Thyroid gland (tissue), 4 donors: Measurements from ENCODE around the gene IGSF23. TPM values are rescaled to one million over a fixed set of nuclear protein-coding genes. Genes with fewer than 3 reads are reported as not detected.
"Not testable (repeated sequence)": the region's sequence is repeated elsewhere in the genome, so short reads cannot be mapped to it uniquely, and the experiment has no call there.

Source experiments
- DNase-seq, 2 donors: peaks; one replicate each; pipeline ENCODE4 v3.0.0-alpha.2; 2019
- H3K27ac ChIP-seq, 3 donors: fragments of 200-600 bp; sonication (generic); 1 replicate in 2 of 3; 2 replicates in 1 of 3; pipeline ENCODE4 v1.5.1; 2016 to 2019; ENCODE audit warnings: mild to moderate bottlenecking in 1 of 3, moderate library complexity in 1 of 3
- H3K27me3 ChIP-seq: fragments of 200-600 bp; sonication (generic); one replicate; pipeline ENCODE4 v1.5.1; 2019
- H3K36me3 ChIP-seq, 2 donors: fragments of 200-600 bp; sonication (generic); one replicate each; pipeline ENCODE4 v1.5.1; 2016 to 2019
- H3K4me1 ChIP-seq, 2 donors: fragments of 200-600 bp; sonication (generic); one replicate each; pipeline ENCODE4 v1.5.1; 2017 to 2019
- H3K4me3 ChIP-seq, 3 donors: fragments of 200-600 bp; sonication (generic); replicated peaks in 1 of 3; 1 replicate in 2 of 3; 2 replicates in 1 of 3; pipeline ENCODE4 v1.5.1; 2016; ENCODE audit warnings: mild to moderate bottlenecking in 1 of 3
- H3K9me3 ChIP-seq: fragments of 200-600 bp; sonication (generic); one replicate; pipeline ENCODE4 v1.5.1; 2017
- POLR2A ChIP-seq, 2 donors: fragments of 450-650 bp; IDR thresholded peaks; one replicate each; pipeline ENCODE4 v1.6.1; 2017; ENCODE audit warnings: antibody characterized with exemption in 2 of 2, mild to moderate bottlenecking in 2 of 2, moderate library complexity in 1 of 2
- WGBS, 2 donors: methylation state at CpG; one replicate each; pipeline ENCODE4 v1.1.5; 2017; 5-methylcytosine and 5-hydroxymethylcytosine counted together
- intact Hi-C: fragments of 100-400 bp; cut with DNase I; formaldehyde crosslinking; loops from one replicate; pipeline ENCODE4 v1.15.1; 2023
- total RNA-seq, 4 donors: library from RNA; depleted of rRNA; stranded (reverse); fragments of >200 nt; gene quantifications; one replicate each; pipeline ENCODE4 v1.2.3, GENCODE V29; 2016
- TF ChIP-seq, protein P1 (sequence below), 6 experiments: fragments of 200-600 bp in 3 of 6; fragments of 450-650 bp in 3 of 6; sonication (generic) in 3 of 6; IDR thresholded peaks; one replicate each; pipeline ENCODE4 v1.5.1; 2016 to 2019; ENCODE audit warnings: antibody characterized with exemption in 6 of 6, mild to moderate bottlenecking in 2 of 6, inconsistent platforms in 1 of 6, moderate library complexity in 1 of 6

The IGSF23 gene
- total RNA-seq, 4 donors from 2014 or later: not detected

- H3K27ac ChIP-seq: no peak overlapping the region
- no peaks in the 10 kb centered on the region for H3K27me3 ChIP-seq
- no peaks in the 10 kb centered on the region for H3K9me3 ChIP-seq
- intact Hi-C loops: no loop called here
- no peak overlapping the region for H3K4me3 ChIP-seq
- no peaks in the 10 kb centered on the region for H3K4me1 ChIP-seq
- no peaks in the 10 kb centered on the region for H3K36me3 ChIP-seq
- 89 to 92% methylated on average over 4 of the region's 4 CpGs for WGBS, 2 donors
- DNase-seq: no peak
- no peak for TF ChIP-seq POLR2A (IDR thresholded peaks at IDR 0.05)
- TF ChIP-seq, protein P1, sequence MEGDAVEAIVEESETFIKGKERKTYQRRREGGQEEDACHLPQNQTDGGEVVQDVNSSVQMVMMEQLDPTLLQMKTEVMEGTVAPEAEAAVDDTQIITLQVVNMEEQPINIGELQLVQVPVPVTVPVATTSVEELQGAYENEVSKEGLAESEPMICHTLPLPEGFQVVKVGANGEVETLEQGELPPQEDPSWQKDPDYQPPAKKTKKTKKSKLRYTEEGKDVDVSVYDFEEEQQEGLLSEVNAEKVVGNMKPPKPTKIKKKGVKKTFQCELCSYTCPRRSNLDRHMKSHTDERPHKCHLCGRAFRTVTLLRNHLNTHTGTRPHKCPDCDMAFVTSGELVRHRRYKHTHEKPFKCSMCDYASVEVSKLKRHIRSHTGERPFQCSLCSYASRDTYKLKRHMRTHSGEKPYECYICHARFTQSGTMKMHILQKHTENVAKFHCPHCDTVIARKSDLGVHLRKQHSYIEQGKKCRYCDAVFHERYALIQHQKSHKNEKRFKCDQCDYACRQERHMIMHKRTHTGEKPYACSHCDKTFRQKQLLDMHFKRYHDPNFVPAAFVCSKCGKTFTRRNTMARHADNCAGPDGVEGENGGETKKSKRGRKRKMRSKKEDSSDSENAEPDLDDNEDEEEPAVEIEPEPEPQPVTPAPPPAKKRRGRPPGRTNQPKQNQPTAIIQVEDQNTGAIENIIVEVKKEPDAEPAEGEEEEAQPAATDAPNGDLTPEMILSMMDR (IDR thresholded peaks at IDR 0.05): no peak
These were observed 14.3 kb downstream of the IGSF23 start for GRCh38 chr19:44627631-44628030.

DNA sequence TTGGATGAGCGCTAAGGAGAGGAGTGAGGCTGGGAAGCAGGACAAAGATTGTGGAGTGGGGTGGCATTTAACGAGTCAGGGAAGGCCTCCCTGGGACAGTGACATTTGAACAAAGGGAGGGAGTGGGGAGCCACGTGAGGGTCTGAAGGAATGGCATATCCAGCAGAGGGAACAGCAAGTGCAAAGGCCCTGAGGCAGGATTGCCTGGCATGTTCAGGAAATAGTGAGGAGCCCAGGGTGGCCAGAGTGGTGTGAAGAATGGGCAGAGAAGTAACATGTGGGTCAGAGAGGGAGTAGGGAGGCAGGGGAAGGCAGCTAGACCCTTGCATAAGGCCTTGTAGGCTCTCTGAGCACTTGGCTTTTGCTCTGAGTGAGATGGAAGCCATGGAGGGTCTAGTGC, 15.4 kb downstream of the IGSF23 start:
- intact Hi-C loops: no loop called here
- DNase-seq: no peak
- 82 to 91% methylated on average over 3 of the region's 3 CpGs for WGBS, 2 donors
- Histone ChIP-seq H3K36me3 (no peaks in the 10 kb centered on the region), H3K9me3 (no peaks in the 10 kb centered on the region), H3K4me1 (no peaks in the 10 kb centered on the region), H3K4me3 (no peak overlapping the region), H3K27ac (no peak overlapping the region), H3K27me3 (no peaks in the 10 kb centered on the region)
- no peak for TF ChIP-seq POLR2A (IDR thresholded peaks at IDR 0.05)
- TF ChIP-seq, protein P1 (IDR thresholded peaks at IDR 0.05): no peak

DNA sequence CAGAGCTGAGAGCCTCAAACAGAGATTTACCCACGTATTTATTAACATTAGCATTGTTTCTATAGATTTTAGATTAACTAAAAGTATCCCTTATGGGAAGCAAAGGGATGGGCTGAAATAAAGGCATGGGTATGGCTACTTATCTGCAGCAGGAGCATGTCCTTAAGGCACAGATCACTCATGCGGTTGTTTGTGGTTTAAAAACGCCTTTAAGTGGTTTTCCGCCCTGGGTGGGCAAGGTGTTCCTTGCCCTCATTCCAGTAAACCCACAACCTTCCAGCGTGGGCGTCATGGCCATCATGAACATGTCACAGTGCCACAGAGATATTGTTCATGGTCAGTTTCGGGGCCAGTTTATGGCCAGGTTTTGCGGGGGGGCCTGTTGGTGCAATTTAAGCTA, 18.2 kb downstream of the IGSF23 start:
- not testable (repeated sequence) for H3K4me3 ChIP-seq
- 74 to 81% methylated on average over 8 of the region's 8 CpGs for WGBS, 2 donors

DNA sequence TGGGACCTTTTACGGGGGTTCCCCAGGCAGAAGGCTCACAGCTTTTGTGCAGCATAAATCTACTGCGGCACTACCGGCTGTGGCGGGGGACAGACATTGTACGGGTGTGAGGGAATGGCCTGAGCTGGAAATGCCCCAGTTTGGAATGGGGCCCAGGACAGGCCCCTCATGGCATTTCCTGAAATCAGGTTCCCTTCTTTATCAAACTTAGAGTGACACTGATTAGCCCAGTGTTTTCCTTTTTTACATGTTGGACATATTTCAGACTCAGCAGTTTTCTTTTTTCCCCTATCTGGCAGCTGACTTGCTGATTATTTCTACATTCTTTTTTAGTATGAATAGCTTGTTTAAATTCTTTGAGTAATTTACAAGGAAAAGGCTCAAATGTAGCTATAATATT, 20.7 kb downstream of the IGSF23 start:
- H3K4me3 ChIP-seq, H3K4me1 ChIP-seq, H3K36me3 ChIP-seq, intact Hi-C loops, H3K27me3 ChIP-seq, H3K9me3 ChIP-seq, DNase-seq, H3K27ac ChIP-seq: not testable (repeated sequence)
- 25 to 46% methylated on average over 5 of the region's 5 CpGs for WGBS, 2 donors

More for the DNA sequence above, 18.2 kb downstream of the IGSF23 start:
- H3K4me1 ChIP-seq, H3K9me3 ChIP-seq, DNase-seq, intact Hi-C loops, H3K27ac ChIP-seq, H3K36me3 ChIP-seq, H3K27me3 ChIP-seq: not testable (repeated sequence)

DNA sequence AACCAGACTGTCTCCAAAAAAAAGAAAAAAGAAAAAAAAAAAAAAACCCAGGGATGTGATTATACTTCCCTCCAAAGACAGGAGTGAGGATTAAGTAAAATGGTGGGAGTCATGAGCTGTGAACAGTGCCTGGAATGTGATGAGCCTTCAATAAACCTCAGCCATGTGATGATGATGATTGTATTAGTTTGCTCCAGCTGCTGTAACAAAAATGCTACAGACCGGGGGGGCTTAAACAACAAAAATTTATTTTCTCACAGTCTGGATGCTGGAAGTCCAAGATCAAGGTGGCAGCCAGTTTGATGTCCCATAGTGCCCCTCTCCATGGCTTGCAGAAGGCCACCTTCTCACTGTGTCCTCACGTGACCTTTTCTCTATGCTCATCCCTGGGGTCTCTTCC, 21.4 kb downstream of the IGSF23 start:
- no peak for DNase-seq
- Histone ChIP-seq H3K27ac (no peak overlapping the region), H3K4me1 (peaks cover 0 to 7% of the 10 kb centered on the region in 2 donors), H3K36me3 (no peaks in the 10 kb centered on the region), H3K4me3 (no peak overlapping the region), H3K9me3 (no peaks in the 10 kb centered on the region), H3K27me3 (no peaks in the 10 kb centered on the region)
- intact Hi-C loops: no loop called here
- TF ChIP-seq, protein P1 (IDR thresholded peaks at IDR 0.05): no peak
- 91 to 93% methylated on average over 2 of the region's 2 CpGs for WGBS, 2 donors

- TF ChIP-seq, protein P1 (IDR thresholded peaks at IDR 0.05): no peak
- TF ChIP-seq POLR2A (IDR thresholded peaks at IDR 0.05): no peak
These were observed 22.4 kb downstream of the IGSF23 start for GRCh38 chr19:44635581-44636438.

More at GRCh38 chr19:44635581-44636438, 22.4 kb downstream of the IGSF23 start:
- intact Hi-C loops: no loop called here
- H3K9me3 ChIP-seq: no peaks in the 10 kb centered on the region
- H3K4me1 ChIP-seq: peaks cover 0 to 7% of the 10 kb centered on the region in 2 donors
- no peak overlapping the region for H3K4me3 ChIP-seq
- WGBS, 2 donors: 80 to 84% methylated on average over 2 to 3 of the region's 3 CpGs
- no peaks in the 10 kb centered on the region for H3K27me3 ChIP-seq
- no peaks in the 10 kb centered on the region for H3K36me3 ChIP-seq
- no peak for DNase-seq
- no peak overlapping the region for H3K27ac ChIP-seq
